IPS-18a (cell line): Measurements from ENCODE around the gene GAREM1.

Experiments used
- H3K27ac ChIP-seq: one replicate; pipeline ENCODE4 v1.5.1; 2013; ENCODE audit warnings: low read length
- H3K27me3 ChIP-seq: one replicate; pipeline ENCODE4 v1.6.1; 2013; ENCODE audit warnings: mild to moderate bottlenecking, low read length; ENCODE audit not compliant: control insufficient read depth, insufficient read depth
- H3K36me3 ChIP-seq: one replicate; pipeline ENCODE4 v1.6.1; 2013; ENCODE audit warnings: low read depth, low read length; ENCODE audit not compliant: control insufficient read depth
- H3K4me1 ChIP-seq: one replicate; pipeline ENCODE4 v1.6.1; 2013; ENCODE audit warnings: low read depth, low read length; ENCODE audit not compliant: control insufficient read depth
- H3K4me3 ChIP-seq: one replicate; pipeline ENCODE4 v1.5.1; 2013; ENCODE audit warnings: low read length
- H3K9ac ChIP-seq: one replicate; pipeline ENCODE4 v1.6.1; 2013; ENCODE audit warnings: mild to moderate bottlenecking, low read length, moderate library complexity
- H3K9me3 ChIP-seq: one replicate; pipeline ENCODE4 v1.6.1; 2013; ENCODE audit warnings: low read depth, low read length; ENCODE audit not compliant: control insufficient read depth

Gene GAREM1

GRCh38 chr18:32379891-32380290 lies 90.8 kb downstream of the GAREM1 start:
- Histone ChIP-seq H3K4me3 (no peak overlapping the region), H3K27me3 (no peaks in the 10 kb centered on the region), H3K9me3 (no peaks in the 10 kb centered on the region), H3K4me1 (no peaks in the 10 kb centered on the region), H3K36me3 (no peaks in the 10 kb centered on the region), H3K9ac (no peak overlapping the region), H3K27ac (no peak overlapping the region)

DNA sequence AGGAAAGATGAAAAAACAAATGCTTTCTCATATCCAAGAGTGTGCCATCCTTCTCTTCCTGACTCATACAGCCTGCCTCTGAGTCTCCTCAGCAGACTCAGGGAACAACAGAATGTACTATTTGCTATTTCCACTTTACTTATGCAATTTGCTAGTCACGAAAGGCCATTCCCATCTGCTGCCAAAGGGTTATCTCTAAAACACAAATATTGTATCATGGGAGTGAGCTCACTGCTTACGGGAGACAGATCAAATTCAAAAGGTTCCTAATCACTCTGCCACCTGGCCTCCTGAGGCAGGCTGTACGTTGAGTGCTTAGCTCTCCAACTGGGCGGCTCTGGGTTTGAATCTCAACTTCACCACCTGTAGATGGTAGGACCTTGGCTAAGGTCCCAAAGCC lies 92.0 kb downstream of the GAREM1 start:
- H3K27me3 ChIP-seq: no peaks in the 10 kb centered on the region
- no peak overlapping the region for H3K9ac ChIP-seq
- no peaks in the 10 kb centered on the region for H3K36me3 ChIP-seq
- no peaks in the 10 kb centered on the region for H3K9me3 ChIP-seq
- no peaks in the 10 kb centered on the region for H3K4me1 ChIP-seq
- no peak overlapping the region for H3K27ac ChIP-seq
- H3K4me3 ChIP-seq: no peak overlapping the region

GRCh38 chr18:32373995-32374394 lies 96.7 kb downstream of the GAREM1 start:
- H3K4me1 ChIP-seq: no peaks in the 10 kb centered on the region
- no peak overlapping the region for H3K9ac ChIP-seq
- H3K27ac ChIP-seq: no peak overlapping the region
- H3K36me3 ChIP-seq: no peaks in the 10 kb centered on the region
- no peak overlapping the region for H3K4me3 ChIP-seq
- H3K9me3 ChIP-seq: no peaks in the 10 kb centered on the region
- no peaks in the 10 kb centered on the region for H3K27me3 ChIP-seq

- no peaks in the 10 kb centered on the region for H3K36me3 ChIP-seq
Observed at GRCh38 chr18:32373505-32373904, 97.2 kb downstream of the GAREM1 start.

DNA sequence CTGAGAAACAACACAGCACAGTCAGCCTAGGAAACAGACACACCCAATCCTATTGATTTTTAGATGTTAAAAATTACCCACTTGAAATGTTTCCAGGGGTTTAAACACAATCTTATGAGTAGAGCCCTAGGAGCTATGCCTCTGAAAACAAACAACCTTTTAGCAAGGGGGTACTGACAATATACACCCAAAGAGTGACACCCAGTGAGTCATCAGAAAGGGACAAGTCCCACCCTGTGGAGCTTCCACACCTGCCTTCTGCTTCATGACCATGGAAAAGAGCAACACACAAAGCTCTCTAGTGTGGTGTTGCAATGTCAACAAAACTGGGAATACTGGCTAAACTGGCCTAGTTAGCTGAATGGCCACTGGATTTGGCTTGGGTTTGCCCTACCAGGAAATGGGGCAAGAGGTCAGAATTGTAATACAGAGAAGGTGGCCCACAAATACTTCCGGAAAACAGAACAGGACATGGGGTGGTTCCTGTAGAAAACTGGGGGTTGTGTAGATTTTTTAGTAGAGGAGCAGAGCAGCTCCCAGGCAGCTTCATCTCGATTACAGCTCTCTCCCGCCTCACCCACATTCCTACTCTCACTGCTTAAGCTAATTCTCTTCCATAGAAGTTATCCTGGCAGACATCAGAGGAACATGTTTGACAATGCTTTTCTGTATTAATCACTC lies 98.2 kb downstream of the GAREM1 start:
- no peak overlapping the region for H3K4me3 ChIP-seq
- H3K36me3 ChIP-seq: no peaks in the 10 kb centered on the region
- H3K9ac ChIP-seq: no peak overlapping the region
- H3K27me3 ChIP-seq: no peaks in the 10 kb centered on the region
- no peak overlapping the region for H3K27ac ChIP-seq
- no peaks in the 10 kb centered on the region for H3K4me1 ChIP-seq
- no peaks in the 10 kb centered on the region for H3K9me3 ChIP-seq

More at GRCh38 chr18:32373505-32373904, 97.2 kb downstream of the GAREM1 start:
- no peaks in the 10 kb centered on the region for H3K27me3 ChIP-seq
- no peaks in the 10 kb centered on the region for H3K4me1 ChIP-seq
- H3K9me3 ChIP-seq: no peaks in the 10 kb centered on the region
- no peak overlapping the region for H3K4me3 ChIP-seq
- no peak overlapping the region for H3K9ac ChIP-seq
- no peak overlapping the region for H3K27ac ChIP-seq

GRCh38 chr18:32372047-32372380 lies 98.7 kb downstream of the GAREM1 start:
- H3K4me1 ChIP-seq: no peaks in the 10 kb centered on the region
- no peaks in the 10 kb centered on the region for H3K36me3 ChIP-seq
- H3K27me3 ChIP-seq: no peaks in the 10 kb centered on the region
- no peaks in the 10 kb centered on the region for H3K9me3 ChIP-seq
- H3K4me3 ChIP-seq: no peak overlapping the region
- H3K27ac ChIP-seq: no peak overlapping the region
- no peak overlapping the region for H3K9ac ChIP-seq

GRCh38 chr18:32371384-32371783 lies 99.3 kb downstream of the GAREM1 start:
- Histone ChIP-seq H3K4me3 (no peak overlapping the region), H3K27me3 (no peaks in the 10 kb centered on the region), H3K9ac (no peak overlapping the region), H3K9me3 (no peaks in the 10 kb centered on the region), H3K27ac (no peak overlapping the region), H3K36me3 (no peaks in the 10 kb centered on the region), H3K4me1 (no peaks in the 10 kb centered on the region)

GRCh38 chr18:32368991-32369390 lies 101.7 kb downstream of the GAREM1 start:
- no peaks in the 10 kb centered on the region for H3K4me1 ChIP-seq
- H3K4me3 ChIP-seq: no peak overlapping the region
- no peaks in the 10 kb centered on the region for H3K36me3 ChIP-seq
- no peak overlapping the region for H3K9ac ChIP-seq
- no peaks in the 10 kb centered on the region for H3K27me3 ChIP-seq
- no peaks in the 10 kb centered on the region for H3K9me3 ChIP-seq
- H3K27ac ChIP-seq: no peak overlapping the region

DNA sequence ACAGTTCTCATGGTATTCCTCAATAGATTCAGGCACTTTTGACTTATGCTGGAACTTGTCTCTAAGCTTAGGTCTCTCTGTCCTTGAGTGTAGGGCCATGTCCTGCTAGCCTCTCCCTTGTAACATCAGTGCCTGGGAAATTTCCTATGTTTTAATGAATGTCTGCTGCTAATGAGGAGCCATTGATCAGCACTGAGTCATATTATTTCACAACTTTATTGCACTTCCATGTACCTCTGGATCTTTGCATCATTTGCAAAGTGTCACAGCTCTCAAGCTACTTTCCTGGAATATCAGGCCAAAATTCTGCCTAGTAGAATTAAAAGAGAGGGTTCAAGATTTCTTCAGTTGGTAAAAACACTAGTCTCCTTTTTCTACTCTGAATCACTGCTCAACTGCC lies 102.5 kb downstream of the GAREM1 start:
- Histone ChIP-seq H3K27ac (no peak overlapping the region), H3K4me1 (no peaks in the 10 kb centered on the region), H3K9me3 (no peaks in the 10 kb centered on the region), H3K36me3 (no peaks in the 10 kb centered on the region), H3K27me3 (no peaks in the 10 kb centered on the region), H3K4me3 (no peak overlapping the region), H3K9ac (no peak overlapping the region)

- H3K4me3 ChIP-seq: no peak overlapping the region
- H3K9ac ChIP-seq: no peak overlapping the region
- H3K27me3 ChIP-seq: no peaks in the 10 kb centered on the region
- H3K4me1 ChIP-seq: no peaks in the 10 kb centered on the region
- H3K36me3 ChIP-seq: no peaks in the 10 kb centered on the region
- H3K9me3 ChIP-seq: no peaks in the 10 kb centered on the region
- H3K27ac ChIP-seq: no peak overlapping the region
Observed at GRCh38 chr18:32366586-32367538, 103.8 kb downstream of the GAREM1 start.

DNA sequence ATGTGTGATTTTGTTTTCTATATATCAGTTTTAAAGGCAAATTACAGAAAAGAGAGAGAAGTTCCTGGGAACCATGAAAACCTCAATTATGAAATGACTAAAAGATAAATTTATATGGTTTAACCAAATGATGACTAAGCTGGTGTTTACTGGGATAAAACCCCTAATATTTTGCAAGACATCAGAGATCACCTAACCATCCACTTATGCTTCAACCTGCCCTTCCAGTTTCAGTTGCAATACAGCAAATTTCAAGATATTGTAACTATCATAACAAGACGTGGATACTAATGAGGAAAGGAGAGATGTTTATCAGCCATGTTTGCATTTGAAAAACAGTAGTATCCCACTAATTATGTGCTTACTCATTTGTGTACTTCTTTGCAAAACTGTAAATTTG lies 108.2 kb downstream of the GAREM1 start:
- H3K27ac ChIP-seq: no peak overlapping the region

More for the DNA sequence above, 108.2 kb downstream of the GAREM1 start:
- no peaks in the 10 kb centered on the region for H3K4me1 ChIP-seq
- H3K9ac ChIP-seq: no peak overlapping the region
- H3K9me3 ChIP-seq: no peaks in the 10 kb centered on the region
- no peaks in the 10 kb centered on the region for H3K36me3 ChIP-seq
- no peak overlapping the region for H3K4me3 ChIP-seq
- no peaks in the 10 kb centered on the region for H3K27me3 ChIP-seq
